Stimulated activated CD4-positive, alpha-beta T cell treated with anti-CD3 and anti-CD28 coated beads, Interleukin-1b, Interleukin-23, amount 100 ng/mL, for 48 hours (primary cell): Measurements from ENCODE around the gene NUB1.

ENCODE experiments used
- DNase-seq: peaks from one replicate; pipeline ENCODE4 v3.0.0-alpha.2; 2020

The NUB1 gene

DNA sequence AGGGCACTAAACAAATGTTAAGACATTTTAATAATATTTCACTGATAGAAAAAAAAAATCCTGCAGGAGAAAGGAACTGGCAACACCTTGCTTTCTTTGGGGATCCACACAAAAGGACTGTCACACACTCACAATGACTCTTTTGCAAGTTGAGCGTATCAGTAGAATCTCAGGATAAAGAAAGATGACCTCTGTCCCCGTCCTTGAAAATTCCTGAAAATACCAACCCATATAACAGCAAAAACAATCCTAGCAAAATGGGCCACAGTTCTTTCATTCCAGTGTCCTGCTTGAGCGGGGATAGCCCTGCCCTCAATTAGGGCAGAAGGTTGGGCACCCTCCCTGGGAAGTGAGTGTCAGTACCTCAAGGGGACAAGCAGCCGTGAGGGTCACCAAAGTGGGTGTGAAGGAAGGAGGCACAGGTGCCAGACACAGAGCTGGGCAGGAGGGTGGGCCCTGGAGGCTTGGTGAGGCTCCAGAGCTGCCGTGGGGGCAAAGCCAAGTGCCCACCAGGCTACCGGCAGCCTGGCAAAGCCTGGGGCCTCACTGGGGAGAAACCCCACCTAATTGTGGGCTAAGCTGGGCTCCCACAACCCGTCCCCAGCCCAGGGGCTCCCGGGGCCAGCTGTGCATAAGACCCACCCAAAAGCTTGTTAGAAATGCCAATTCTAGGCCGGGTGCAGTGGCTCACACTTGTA is 65.4 kb downstream of the NUB1 start:
- DNase-seq = no peak

DNA sequence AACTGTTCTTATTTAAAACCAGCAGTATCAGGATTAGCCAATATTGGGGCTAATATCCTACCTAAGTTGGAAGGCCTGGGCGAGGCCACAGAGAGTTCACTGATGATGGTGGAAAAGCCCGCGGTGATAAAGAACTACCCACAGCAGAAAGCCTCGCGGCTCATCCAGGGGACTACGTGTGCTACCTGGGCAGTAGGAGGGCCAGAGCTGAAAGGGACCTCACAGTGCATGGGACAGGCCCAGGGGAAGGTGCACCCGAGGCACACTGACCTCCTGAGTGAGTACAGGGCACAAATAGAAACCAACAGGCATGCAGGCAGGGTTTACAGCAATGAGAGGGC is 66.9 kb downstream of the NUB1 start:
- no peak for DNase-seq

GRCh38 chr7:151408839-151409666 is 67.4 kb downstream of the NUB1 start:
- no peak for DNase-seq

GRCh38 chr7:151409667-151410404 is 68.2 kb downstream of the NUB1 start, which contains the start of gene WDR86:
Gene WDR86, minus strand, starts transcription at chr7:151410038. Its CDS starts 449 bp downstream, at chr7:151409589.
- no peak for DNase-seq

- DNase-seq = no peak
These were observed 69.1 kb downstream of the NUB1 start for GRCh38 chr7:151410405-151411390.

DNA sequence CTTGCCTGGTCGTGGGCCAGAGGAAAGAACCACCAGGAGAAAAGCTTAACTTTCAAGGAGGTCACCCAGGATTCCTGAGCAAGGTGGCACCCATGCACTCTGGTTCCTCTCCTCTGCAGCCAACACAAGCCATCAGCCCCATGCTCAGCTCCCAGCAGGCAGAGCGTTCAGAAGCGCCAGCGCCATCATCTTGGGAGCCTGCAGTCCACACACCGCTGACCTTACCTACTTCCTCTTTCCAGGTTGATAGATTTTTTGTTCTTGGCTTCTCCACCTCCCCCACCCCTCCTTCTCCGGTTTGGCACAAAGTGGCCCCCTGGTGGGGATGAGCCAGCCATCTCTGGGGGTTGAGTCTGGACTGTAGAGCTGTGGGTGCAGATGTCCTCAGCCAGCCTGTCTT is 69.9 kb downstream of the NUB1 start:
- DNase-seq = no peak

GRCh38 chr7:151412318-151412717 is 70.7 kb downstream of the NUB1 start:
- DNase-seq = no peak

DNA sequence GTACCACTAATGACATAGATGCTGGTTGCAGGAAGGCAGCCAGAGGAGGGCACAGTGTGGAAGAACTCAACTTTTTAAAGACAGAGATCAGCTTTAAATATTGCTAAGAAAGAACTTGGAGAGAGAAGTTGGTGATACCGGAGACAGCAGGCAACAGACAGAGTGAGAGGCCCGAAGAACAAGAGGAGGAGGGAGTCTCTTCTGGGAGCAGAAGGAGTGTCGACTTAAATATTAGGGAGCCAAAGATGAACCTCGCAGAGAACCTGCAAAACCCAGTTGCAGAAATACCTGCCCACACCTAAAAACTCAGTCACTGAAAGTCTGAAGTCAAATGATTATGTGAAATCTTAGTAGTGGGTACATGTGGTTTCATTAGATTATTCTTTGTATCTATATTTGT is 71.6 kb downstream of the NUB1 start:
- no peak for DNase-seq

GRCh38 chr7:151415375-151416105 is 73.9 kb downstream of the NUB1 start:
- DNase-seq = no peak

DNA sequence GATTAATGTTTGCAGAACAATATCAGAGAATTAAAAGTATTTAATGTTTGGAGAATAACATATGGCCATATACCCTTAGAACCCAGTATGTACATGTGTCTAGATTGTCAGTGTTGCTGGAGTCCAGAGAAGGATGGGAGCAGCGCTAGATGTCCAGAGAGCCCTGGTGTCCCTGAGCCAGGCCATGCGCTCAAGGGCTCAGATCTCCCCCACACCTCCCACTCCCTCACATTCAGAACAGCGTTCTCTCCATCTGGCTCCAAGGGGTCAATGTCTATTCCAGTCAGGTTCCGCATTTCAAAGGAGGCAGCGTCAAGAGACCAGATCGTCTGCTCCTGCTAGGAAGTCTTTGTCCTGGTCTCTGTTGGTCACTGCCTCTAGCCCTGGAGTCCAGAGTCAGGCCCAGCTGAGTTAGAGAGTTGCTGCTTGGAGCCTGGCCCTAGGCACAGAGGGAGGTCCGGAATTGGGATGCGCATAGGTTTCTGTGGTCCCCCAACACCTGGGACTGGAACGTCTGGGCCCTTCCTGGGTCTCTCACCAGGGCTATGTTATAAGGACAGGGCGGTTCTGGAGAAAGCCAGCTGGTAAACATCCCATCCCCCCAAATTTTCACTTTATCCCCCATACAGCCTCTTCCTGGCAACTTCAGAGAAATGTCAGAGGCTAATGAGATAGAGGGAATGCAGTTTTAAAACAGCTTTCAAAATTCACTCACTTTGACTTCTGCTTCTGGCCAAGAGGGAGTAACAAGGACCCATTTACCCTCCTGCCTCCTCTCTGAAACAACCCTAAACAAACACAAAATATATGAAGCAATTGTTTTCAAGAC is 74.7 kb downstream of the NUB1 start:
- DNase-seq = no peak

GRCh38 chr7:151416941-151417315 is 75.3 kb downstream of the NUB1 start:
- DNase-seq = no peak

DNA sequence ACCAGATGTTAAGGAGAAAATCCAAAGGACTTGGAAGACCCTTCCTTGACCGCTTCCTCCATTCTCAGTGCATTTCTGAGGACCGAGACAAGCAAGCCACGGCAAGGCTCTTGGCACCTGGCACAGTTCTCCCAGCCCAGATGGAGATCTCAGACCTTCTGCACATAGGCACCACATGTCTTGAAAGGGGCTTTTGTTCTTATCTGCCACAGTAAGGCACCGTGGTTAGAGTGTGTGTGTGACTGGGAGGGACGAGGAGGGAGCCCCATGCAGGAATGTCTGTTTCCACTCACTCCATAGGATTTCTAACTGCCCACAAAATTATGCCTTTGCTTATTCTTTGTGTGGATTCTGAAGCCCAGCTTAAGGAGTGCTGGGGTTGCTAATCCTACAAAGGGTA is 78.5 kb downstream of the NUB1 start:
- DNase-seq = no peak

DNA sequence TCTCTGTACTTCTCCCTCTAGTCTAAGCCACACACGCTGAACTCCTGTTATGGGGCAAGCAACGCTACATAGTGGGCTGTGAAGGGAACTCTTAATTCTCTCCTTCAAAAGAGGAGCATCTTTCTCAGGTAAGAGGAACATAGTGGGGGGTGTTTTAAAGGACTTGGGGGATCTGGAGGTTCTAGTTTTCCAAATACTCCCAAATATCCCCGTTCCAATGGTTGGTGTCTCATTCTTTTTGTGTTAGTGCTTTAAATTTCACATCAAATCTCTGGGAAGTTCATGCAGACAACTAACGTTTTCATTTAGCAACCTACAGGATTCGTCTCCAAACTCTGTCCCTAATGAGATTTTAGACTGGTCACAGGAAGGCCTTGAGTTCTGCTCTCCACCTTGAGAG is 80.6 kb downstream of the NUB1 start:
- DNase-seq = no peak

GRCh38 chr7:151423226-151423625 is 81.6 kb downstream of the NUB1 start:
- DNase-seq = no peak

DNA sequence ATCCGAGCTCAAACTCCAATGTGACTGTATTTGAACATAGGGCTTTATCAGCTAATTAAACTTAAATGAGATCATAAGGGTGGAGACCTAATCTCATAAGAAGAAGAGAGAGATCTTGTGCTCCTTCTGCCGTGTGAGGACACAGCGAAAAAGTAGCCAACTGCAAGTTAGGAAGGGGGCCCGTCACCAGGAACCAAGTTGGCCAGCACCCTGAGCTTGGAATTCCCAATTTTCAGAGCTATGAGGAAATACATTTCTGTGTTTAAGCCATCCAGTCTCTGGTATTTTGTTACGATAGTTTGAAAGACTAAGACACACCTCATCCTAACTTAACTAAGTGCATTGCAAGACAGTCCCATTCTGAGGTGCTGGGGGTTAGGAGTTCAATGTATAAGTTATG is 82.3 kb downstream of the NUB1 start:
- no peak for DNase-seq

DNA sequence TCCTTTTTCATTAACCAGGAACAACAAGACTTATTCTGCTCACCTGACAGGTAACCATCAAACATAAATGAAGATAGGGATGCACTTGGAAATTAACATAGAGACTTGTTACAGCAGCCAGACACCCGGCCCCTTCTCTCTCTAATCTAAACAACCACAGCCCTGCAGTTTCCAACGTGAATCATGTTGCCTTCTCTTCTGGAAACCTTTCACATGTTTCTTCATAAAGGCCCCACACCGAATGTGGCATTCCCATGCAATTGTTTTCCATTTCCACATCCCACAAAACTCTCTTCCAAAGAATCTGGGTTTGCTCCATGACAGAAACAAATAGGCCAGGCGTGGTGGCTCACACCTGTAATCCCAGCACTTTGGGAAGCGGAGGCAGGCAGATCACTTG is 83.2 kb downstream of the NUB1 start:
- no peak for DNase-seq

DNA sequence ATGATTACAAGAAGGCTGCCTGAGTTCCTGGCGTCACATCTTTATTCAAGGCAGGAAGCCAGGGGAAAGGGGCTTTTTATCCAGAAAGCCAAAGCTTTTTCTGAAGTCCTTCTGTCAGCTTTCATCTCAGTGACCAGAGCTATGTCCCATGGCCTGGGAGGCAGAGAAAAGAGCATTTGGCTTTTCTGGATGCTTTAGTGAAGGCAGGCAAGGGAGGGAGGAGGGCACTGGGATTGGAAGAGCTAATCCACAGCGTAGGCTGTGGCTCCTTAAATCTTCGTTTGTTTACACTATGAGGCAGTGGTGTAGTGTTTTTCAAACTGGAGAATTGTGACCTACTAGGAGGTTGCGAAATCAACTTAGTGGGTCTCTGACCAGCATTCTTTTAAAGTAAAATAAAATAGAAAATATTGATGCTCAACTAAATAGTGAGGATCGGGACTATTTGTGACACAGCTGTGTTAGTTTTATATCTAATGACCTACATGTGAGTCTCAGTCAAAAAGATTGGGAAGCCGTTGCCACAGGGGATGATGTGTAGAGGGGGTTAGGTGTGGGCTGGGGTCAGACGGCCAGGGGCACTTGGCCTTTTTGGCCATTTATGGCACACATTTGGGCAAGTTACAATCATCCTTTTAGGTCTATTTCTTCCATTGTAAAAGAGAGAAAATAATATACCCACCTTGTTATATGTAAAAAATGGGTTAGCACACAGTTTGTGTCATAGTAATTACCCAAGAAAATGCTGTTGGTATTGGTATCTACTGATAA is 84.2 kb downstream of the NUB1 start:
- no peak for DNase-seq

GRCh38 chr7:151426441-151426903 is 84.9 kb downstream of the NUB1 start:
- DNase-seq = no peak

- no peak for DNase-seq
These were observed 85.5 kb downstream of the NUB1 start for GRCh38 chr7:151426904-151427704.
